Heart left ventricle (tissue), 16 donors: ENCODE measurements around the gene SPTBN1. TPM values are rescaled to one million over a fixed set of nuclear protein-coding genes. Genes with fewer than 3 reads are reported as not detected.
A peak's percentile ranks its signal among the peaks of the same experiment; 100 is the strongest.

Experiments
- ATAC-seq, 4 donors: fragments of 200-7000 bp; cut with Tn5 transposase; one replicate each; pipeline ENCODE4 v1.9.1; 2020 to 2022; ENCODE audit warnings: moderate library complexity in 4 of 4, mild to moderate bottlenecking in 3 of 4, moderate number of reproducible peaks in 1 of 4
- DNase-seq, 5 donors: peaks; one replicate each; pipeline ENCODE4 v3.0.0-alpha.2; 2020
- H3K27ac ChIP-seq, 12 donors: fragments of 200-600 bp; sonication (generic) in 4 of 12; one replicate each; pipeline versions ENCODE4 v1.5.0 to v1.8.0; 2016 to 2022; ENCODE audit warnings: mild to moderate bottlenecking in 2 of 12
- H3K27me3 ChIP-seq, 9 donors: fragments of 200-600 bp; sonication (generic) in 2 of 9; one replicate each; pipeline versions ENCODE4 v1.5.1 to v1.8.0; 2016 to 2022; ENCODE audit warnings: mild to moderate bottlenecking in 3 of 9
- H3K36me3 ChIP-seq, 9 donors: fragments of 200-600 bp; sonication (generic) in 2 of 9; one replicate each; pipeline versions ENCODE4 v1.5.0 to v1.8.0; 2018 to 2022; ENCODE audit warnings: mild to moderate bottlenecking in 2 of 9
- H3K4me1 ChIP-seq, 12 donors: fragments of 200-600 bp; sonication (generic) in 4 of 12; one replicate each; pipeline versions ENCODE4 v1.5.0 to v1.8.0; 2016 to 2022; ENCODE audit warnings: mild to moderate bottlenecking in 3 of 12
- H3K4me3 ChIP-seq, 12 donors: fragments of 200-600 bp; sonication (generic) in 4 of 12; one replicate each; pipeline versions ENCODE4 v1.5.0 to v1.8.0; 2017 to 2022; ENCODE audit warnings: mild to moderate bottlenecking in 9 of 12, moderate library complexity in 4 of 12
- H3K9me3 ChIP-seq, 12 donors: fragments of 200-600 bp; sonication (generic) in 4 of 12; one replicate each; pipeline versions ENCODE4 v1.5.0 to v1.8.0; 2016 to 2022; ENCODE audit warnings: mild to moderate bottlenecking in 1 of 12
- POLR2A ChIP-seq, 2 donors: fragments of 450-650 bp; IDR thresholded peaks; one replicate each; pipeline ENCODE4 v1.6.1; 2017; ENCODE audit warnings: antibody characterized with exemption in 2 of 2, mild to moderate bottlenecking in 2 of 2, moderate library complexity in 2 of 2
- WGBS, 4 donors: extraction: QIAGEN DNeasy Blood & Tissue Kit in 2 of 4; methylation state at CpG; one replicate each; pipeline versions ENCODE4 v1.1.5 to v1.1.7; 2013 to 2018; 5-methylcytosine and 5-hydroxymethylcytosine counted together
- intact Hi-C, 10 donors: fragments of 100-400 bp; cut with DNase I; formaldehyde crosslinking; loops; one replicate each; pipeline versions ENCODE4 v1.11.1 to v1.14.2; 2022
- polyA plus RNA-seq, 2 donors: library from polyadenylated mRNA; stranded (reverse); fragments of 200-250 nt; gene quantifications; one replicate each; pipeline ENCODE4 v1.2.3, GENCODE V29; 2013
- total RNA-seq, 9 donors: library from RNA; depleted of rRNA in 2 of 9; stranded (reverse); fragments of >200 nt in 2 of 9; fragmentation: NEBNext Ultra II Directional in 3 of 9; extraction: Animal tissue kit (Norgen Biotek cat#: 25700) in 3 of 9; gene quantifications; one replicate each; pipeline versions ENCODE4 v1.1.0 to v1.2.4, GENCODE V29; 2016 to 2023
- TF ChIP-seq, protein P1 (sequence below), 12 donors: fragments of 200-600 bp; sonication (generic) in 4 of 12; IDR thresholded peaks; one replicate each; pipeline versions ENCODE4 v1.5.0 to v1.8.0; 2018 to 2022; ENCODE audit warnings: antibody characterized with exemption in 12 of 12, mild to moderate bottlenecking in 5 of 12
- donor health status: ischemic (EF 13 %, LVEDD 7.1; RV severe dilation, severe dysfunction).
- donor health status: healthy with polysubstance abuse.
- donor health status: DM: no; HTN: yes; CAD: no.
- donor health status: DM: no; HTN: no; CAD: no.
- donor health status: ischemic (EF 25% LVEDD 6.9; RV normal size, moderate dysfunction).
- donor health status: ischemic (EF 25% LVEDD 5.7; RV mildly dilated, moderate dysfunction).
- donor health status: healthy.
- donor health status: DM: yes; HTN: yes; CAD: no.
- donor health status: ischemic (EF 35%, LVEDD 5.7; RV mildly dilated, moderate dysfunction).
- donor health status: nonischemic (EF 11% LVEDD 7.7; RV severe dilation, severe dysfunction).
- donor health status: DM: yes; HTN: yes; CAD: no.
- donor health status: PGD.
- donor health status: ischemic (EF 29% LVEDD 5.4; RV normal size, mild dysfunction).
- donor health status: nonischemic (EF 23%, LVEDD 6.1; RV moderate dilation, normal function).

The SPTBN1 gene
- total and polyA plus RNA-seq, 11 donors, result 124 to 659 (median 422) TPM

DNA sequence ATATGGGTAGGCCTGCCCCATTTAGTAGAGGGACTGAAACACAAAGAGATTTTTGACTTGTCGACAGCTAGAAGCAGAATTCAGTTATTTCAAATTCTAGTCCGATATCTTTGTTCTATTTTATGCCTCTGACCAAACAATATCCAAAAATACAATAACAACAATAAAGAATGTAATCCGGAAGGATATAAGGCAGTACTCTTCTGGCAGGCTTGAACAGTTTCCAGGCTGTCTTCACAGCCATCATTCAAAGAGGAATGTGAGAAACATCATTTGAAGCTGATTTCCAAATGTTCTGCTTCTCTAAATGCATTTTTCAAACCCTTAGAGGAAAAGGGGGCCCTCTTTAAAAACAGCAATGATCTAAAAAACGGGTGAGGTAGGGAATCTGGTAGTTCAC lies 36.7 kb upstream of the SPTBN1 start:
- peak in 2 of 4 donors; percentile 20 to 22 for ATAC-seq
- peak overlapping the region; percentile 8 to 76 (median 67) for H3K27ac ChIP-seq
- intact Hi-C loops, result loop anchor here in 4 of 10 donors (2.0 to 5.0 kb wide), 4 partner anchors 37 to 49 kb away; partner anchors contain the start of gene SPTBN1 (in 2 of the 4)
- no peak for DNase-seq
- TF ChIP-seq, protein P1, sequence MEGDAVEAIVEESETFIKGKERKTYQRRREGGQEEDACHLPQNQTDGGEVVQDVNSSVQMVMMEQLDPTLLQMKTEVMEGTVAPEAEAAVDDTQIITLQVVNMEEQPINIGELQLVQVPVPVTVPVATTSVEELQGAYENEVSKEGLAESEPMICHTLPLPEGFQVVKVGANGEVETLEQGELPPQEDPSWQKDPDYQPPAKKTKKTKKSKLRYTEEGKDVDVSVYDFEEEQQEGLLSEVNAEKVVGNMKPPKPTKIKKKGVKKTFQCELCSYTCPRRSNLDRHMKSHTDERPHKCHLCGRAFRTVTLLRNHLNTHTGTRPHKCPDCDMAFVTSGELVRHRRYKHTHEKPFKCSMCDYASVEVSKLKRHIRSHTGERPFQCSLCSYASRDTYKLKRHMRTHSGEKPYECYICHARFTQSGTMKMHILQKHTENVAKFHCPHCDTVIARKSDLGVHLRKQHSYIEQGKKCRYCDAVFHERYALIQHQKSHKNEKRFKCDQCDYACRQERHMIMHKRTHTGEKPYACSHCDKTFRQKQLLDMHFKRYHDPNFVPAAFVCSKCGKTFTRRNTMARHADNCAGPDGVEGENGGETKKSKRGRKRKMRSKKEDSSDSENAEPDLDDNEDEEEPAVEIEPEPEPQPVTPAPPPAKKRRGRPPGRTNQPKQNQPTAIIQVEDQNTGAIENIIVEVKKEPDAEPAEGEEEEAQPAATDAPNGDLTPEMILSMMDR (IDR thresholded peaks at IDR 0.05), result no peak
- no peak for TF ChIP-seq POLR2A (IDR thresholded peaks at IDR 0.05)
- H3K36me3 ChIP-seq, result no peaks in the 10 kb centered on the region
- WGBS, 4 donors, result 18 to 35% (median 19%) methylated on average over 4 of the region's 4 CpGs
- H3K27me3 ChIP-seq, result no peaks in the 10 kb centered on the region
- H3K9me3 ChIP-seq, result peaks cover 0 to 8% (median 0%) of the 10 kb centered on the region in 12 donors
- H3K4me3 ChIP-seq, result no peak overlapping the region
- H3K4me1 ChIP-seq, result peaks cover 0 to 75% (median 57%) of the 10 kb centered on the region in 12 donors

DNA sequence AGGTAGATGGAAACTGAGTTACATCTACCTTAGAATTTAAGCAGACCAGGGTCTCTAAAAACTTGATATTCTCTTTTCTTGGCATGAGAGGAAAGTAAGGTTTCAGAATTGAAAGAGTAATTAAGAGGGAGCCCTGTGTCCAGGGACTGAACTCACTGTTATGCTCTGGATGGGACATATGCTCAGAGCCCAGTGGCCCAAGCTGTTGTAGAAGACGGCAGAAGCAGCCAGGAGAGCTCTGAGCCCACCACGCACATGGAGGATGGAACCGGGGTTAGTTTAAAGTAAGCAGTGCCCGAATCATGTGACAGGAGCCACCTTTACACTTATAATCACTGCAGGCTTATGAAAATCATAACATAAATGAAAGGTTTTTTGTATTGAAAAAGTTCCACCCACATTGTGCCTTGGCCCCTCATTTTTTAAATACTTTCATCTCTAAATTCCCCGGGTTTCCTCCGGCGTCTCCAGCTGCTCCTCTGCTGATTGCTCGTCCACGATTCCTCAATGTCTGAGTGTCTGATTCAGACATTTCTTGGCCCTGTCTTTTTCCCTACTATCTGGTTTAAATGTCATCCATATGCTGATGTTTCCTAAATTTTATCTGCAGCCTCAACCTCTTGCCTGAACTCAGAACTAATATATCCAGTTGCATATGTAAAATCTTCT lies 36.1 kb upstream of the SPTBN1 start:
- no peaks in the 10 kb centered on the region for H3K36me3 ChIP-seq

DNA sequence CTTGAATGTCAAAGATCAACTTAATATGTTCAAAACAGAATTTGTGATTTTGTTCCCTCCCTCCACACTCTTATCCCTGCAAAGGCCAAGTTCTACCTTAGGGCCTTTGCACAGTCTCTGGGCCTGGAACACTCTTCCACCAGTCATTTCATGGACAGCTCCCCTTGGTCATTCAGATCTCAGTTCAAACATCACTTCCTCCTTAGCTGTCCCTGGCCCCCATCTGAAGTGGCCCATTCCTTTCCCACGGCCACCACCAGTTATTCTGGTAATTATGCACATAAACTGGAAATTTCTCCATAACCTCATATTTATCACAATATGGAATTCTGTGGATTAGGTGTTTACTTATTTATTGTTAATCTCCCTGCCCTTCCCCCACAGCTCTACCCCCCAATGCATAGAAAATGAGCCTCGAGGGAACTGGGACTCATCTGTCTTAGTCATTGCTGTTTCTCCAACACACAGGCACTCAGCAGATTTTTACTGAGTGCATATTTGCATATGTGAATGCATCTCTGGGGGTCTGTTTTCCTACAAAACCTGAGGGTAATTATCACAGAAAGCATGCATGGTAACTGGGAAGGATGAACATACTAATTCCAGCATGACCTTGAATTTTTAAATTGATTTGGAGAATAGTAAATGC lies 35.5 kb upstream of the SPTBN1 start:
- H3K4me3 ChIP-seq, result no peak overlapping the region
- H3K27me3 ChIP-seq, result no peaks in the 10 kb centered on the region
- peak overlapping the region in 11 of 12 donors; percentile 5 to 76 (median 67) for H3K27ac ChIP-seq
- H3K9me3 ChIP-seq, result peaks cover 0 to 8% (median 0%) of the 10 kb centered on the region in 12 donors
- TF ChIP-seq, protein P1 (IDR thresholded peaks at IDR 0.05), result no peak
- TF ChIP-seq POLR2A (IDR thresholded peaks at IDR 0.05), result no peak
- ATAC-seq (no peak), DNase-seq (no peak)
- WGBS, 4 donors, result 71 to 79% (median 78%) methylated on average over 2 of the region's 2 CpGs
- H3K4me1 ChIP-seq, result peaks cover 0 to 71% (median 55%) of the 10 kb centered on the region in 12 donors
- no peaks in the 10 kb centered on the region for H3K36me3 ChIP-seq
- intact Hi-C loops, result loop anchor here in 3 of 10 donors (5.0 kb wide), 2 partner anchors 37 to 213 kb away; partner anchors contain the start of gene SPTBN1 (in 2 of the 3)

More for the DNA sequence above, 36.1 kb upstream of the SPTBN1 start:
- 46 to 65% (median 56%) methylated on average over 9 of the region's 9 CpGs for WGBS, 4 donors
- peaks cover 0 to 8% (median 0%) of the 10 kb centered on the region in 12 donors for H3K9me3 ChIP-seq
- peaks cover 0 to 75% (median 57%) of the 10 kb centered on the region in 12 donors for H3K4me1 ChIP-seq
- intact Hi-C loops, result loop anchor here in 5 of 10 donors (2.0 to 5.0 kb wide), 5 partner anchors 37 to 213 kb away; partner anchors contain the start of gene SPTBN1 (in 4 of the 5)
- peak overlapping the region; percentile 8 to 76 (median 67) for H3K27ac ChIP-seq
- TF ChIP-seq, protein P1 (IDR thresholded peaks at IDR 0.05), result no peak
- no peak for TF ChIP-seq POLR2A (IDR thresholded peaks at IDR 0.05)
- H3K4me3 ChIP-seq, result no peak overlapping the region
- ATAC-seq (peak in 1 of 4 donors; percentile 19), DNase-seq (no peak)
- no peaks in the 10 kb centered on the region for H3K27me3 ChIP-seq

DNA sequence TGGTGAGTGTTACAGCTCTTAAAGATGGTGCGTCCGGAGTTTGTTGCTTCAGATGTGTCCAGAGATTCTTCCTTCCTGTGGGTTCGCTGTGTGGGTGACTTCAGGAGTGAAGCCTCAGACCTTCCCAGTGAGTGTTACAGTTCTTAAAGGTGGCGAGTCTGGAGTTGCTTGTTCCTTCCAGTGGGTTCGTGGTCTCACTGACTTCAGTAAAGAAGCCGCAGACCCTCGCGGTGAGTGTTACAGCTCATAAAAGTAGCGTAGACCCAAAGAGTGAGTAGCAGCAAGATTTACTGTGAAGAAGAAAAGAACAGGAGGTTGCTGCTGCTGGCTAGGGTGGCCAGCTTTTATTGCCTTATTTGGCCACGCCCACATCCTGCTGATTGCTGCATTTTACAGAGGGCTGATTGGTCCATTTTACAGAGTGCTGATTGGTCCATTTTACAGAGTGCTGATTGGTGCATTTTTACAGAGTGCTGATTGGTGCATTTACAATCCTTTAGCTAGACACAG lies 34.0 kb upstream of the SPTBN1 start:
- intact Hi-C loops, result loop anchor here in 3 of 10 donors (5.0 kb wide), 2 partner anchors 35 to 215 kb away; partner anchors contain the start of gene SPTBN1 (in 2 of the 3)
- Histone ChIP-seq H3K36me3 (no peaks in the 10 kb centered on the region), H3K27me3 (no peaks in the 10 kb centered on the region), H3K9me3 (peaks cover 0 to 8% (median 0%) of the 10 kb centered on the region in 12 donors), H3K27ac (peak overlapping the region in 2 of 12 donors; percentile 15 to 28), H3K4me3 (no peak overlapping the region), H3K4me1 (peaks cover 0 to 68% (median 46%) of the 10 kb centered on the region in 12 donors)
- ATAC-seq (no peak), DNase-seq (no peak)
- TF ChIP-seq, protein P1 (IDR thresholded peaks at IDR 0.05), result no peak
- no peak for TF ChIP-seq POLR2A (IDR thresholded peaks at IDR 0.05)
- whole genome bisulfite sequencing, 4 donors, result 86 to 96% (median 89%) methylated on average over 10 of the region's 10 CpGs
